Activated T-cell treated with anti-CD3 and anti-CD28 coated beads, Interleukin-2, amount 50 U/mL, for 4 hours (primary cell): ENCODE measurements around the gene CDKAL1. TPM values are rescaled to one million over a fixed set of nuclear protein-coding genes. Genes with fewer than 3 reads are reported as not detected.
"Not testable (repeated sequence)": the region's sequence is repeated elsewhere in the genome, so short reads cannot be mapped to it uniquely, and the experiment has no call there.

Source experiments
- ATAC-seq, 2 donors: fragments of 200-7000 bp; cut with Tn5 transposase; one replicate each; pipeline ENCODE4 v1.10.0; 2021
- DNase-seq: peaks from one replicate; pipeline ENCODE4 v3.0.0-alpha.2; 2020
- H3K27me3 Mint-ChIP-seq: one replicate; pipeline ENCODE4 v1.8.0; 2021; ENCODE audit warnings: low read depth, mixed read lengths
- H3K36me3 Mint-ChIP-seq: one replicate; pipeline ENCODE4 v1.8.0; 2022; ENCODE audit warnings: mixed read lengths; ENCODE audit not compliant: insufficient read depth
- H3K4me1 Mint-ChIP-seq: one replicate; pipeline ENCODE4 v1.8.0; 2021; ENCODE audit warnings: low read depth, mixed read lengths
- H3K4me3 Mint-ChIP-seq: one replicate; pipeline ENCODE4 v1.8.0; 2021; ENCODE audit warnings: mild to moderate bottlenecking, moderate library complexity, mixed read lengths
- H3K9me3 Mint-ChIP-seq: one replicate; pipeline ENCODE4 v1.8.0; 2021; ENCODE audit warnings: mixed read lengths
- total RNA-seq, 3 donors: library from RNA; stranded (reverse); gene quantifications; one replicate each; pipeline ENCODE4 v1.2.1, GENCODE V29; 2021

CDKAL1 gene
- total RNA-seq, 3 donors from 2014 or later, result 23.2 to 26.0 (median 23.6) TPM

GRCh38 chr6:21049148-21049547 lies 514.9 kb downstream of the CDKAL1 start:
- ATAC-seq (no peak), DNase-seq (no peak)
- no peaks in the 10 kb centered on the region for H3K4me1 Mint-ChIP-seq
- no peaks in the 10 kb centered on the region for H3K27me3 Mint-ChIP-seq
- no peaks in the 10 kb centered on the region for H3K9me3 Mint-ChIP-seq
- H3K36me3 Mint-ChIP-seq, result peaks cover 17% of the 10 kb centered on the region
- H3K4me3 Mint-ChIP-seq, result no peak overlapping the region

GRCh38 chr6:21049572-21049971 lies 515.3 kb downstream of the CDKAL1 start:
- ATAC-seq (no peak), DNase-seq (no peak)
- Mint-ChIP-seq H3K4me3 (no peak overlapping the region), H3K9me3 (no peaks in the 10 kb centered on the region), H3K36me3 (peaks cover 17% of the 10 kb centered on the region), H3K4me1 (no peaks in the 10 kb centered on the region), H3K27me3 (no peaks in the 10 kb centered on the region)

DNA sequence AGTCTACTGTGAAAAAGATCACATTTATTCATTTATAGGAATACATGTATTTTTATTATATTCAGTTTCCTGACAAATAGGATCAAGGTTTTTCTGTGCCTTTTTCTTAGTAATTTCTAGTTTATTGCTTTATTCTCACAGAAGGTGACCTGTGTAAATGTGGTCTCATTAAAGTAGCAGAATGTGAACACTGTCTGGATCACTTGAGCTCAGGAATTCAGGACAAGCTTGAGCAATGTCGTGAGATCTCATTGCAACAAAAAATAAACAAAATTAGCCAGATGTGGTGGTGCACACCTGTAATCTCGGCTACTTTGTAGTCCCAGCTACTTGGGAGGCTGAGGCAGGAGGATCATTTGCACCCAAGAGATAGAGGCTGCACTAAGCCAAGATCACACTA lies 516.7 kb downstream of the CDKAL1 start:
- no peaks in the 10 kb centered on the region for H3K27me3 Mint-ChIP-seq
- no peaks in the 10 kb centered on the region for H3K4me1 Mint-ChIP-seq
- no peak for ATAC-seq
- no peak overlapping the region for H3K4me3 Mint-ChIP-seq
- H3K36me3 Mint-ChIP-seq, result peaks cover 18% of the 10 kb centered on the region
- peaks cover under 1% of the 10 kb centered on the region for H3K9me3 Mint-ChIP-seq
- DNase-seq, result no peak

DNA sequence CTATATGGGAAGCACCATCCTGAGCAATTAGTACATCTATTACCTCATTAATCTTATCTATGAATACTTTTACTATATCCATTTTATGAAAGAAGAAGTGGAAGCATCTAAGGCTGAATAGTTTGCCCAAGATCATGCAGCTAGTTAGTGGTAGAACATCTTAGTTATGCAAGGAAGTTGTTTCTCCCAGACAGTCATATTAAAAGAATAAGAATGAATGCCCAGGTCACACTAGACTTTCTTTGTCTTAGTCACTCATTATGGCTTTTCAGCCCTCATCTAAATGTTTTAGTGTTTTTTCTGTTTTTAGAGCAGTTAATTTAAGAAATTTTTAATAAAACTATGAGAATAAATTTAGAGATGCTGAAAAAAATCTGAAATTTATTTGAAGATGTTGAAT lies 517.5 kb downstream of the CDKAL1 start:
- H3K9me3 Mint-ChIP-seq, result peaks cover 5% of the 10 kb centered on the region
- no peak overlapping the region for H3K4me3 Mint-ChIP-seq
- DNase-seq (no peak), ATAC-seq (no peak)
- H3K27me3 Mint-ChIP-seq, result no peaks in the 10 kb centered on the region
- H3K36me3 Mint-ChIP-seq, result peaks cover 23% of the 10 kb centered on the region
- H3K4me1 Mint-ChIP-seq, result no peaks in the 10 kb centered on the region

GRCh38 chr6:21053612-21054011 lies 519.4 kb downstream of the CDKAL1 start:
- Mint-ChIP-seq H3K36me3 (peaks cover 37% of the 10 kb centered on the region), H3K27me3 (no peaks in the 10 kb centered on the region), H3K4me1 (no peaks in the 10 kb centered on the region), H3K9me3 (peaks cover 23% of the 10 kb centered on the region), H3K4me3 (no peak overlapping the region)
- no peak for DNase-seq
- no peak for ATAC-seq

DNA sequence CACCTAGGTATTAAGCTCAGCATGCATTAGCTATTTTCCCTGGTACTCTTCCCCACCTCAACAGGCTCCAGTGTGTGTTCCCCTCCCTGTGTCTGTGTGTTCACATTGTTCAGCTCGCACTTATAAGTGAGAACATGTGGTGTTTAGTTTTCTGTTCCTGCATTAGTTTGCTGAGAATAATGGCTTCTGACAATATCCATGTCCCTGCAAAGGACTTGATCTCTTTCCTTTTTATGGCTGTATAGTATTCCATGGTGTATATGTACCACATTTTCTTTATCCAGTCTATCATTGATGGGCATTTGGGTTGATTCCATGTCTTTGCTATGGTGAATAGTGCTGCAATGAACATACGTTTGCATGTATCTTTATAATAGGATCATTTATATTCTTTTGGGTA lies 521.2 kb downstream of the CDKAL1 start:
- Mint-ChIP-seq H3K9me3 (peaks cover 31% of the 10 kb centered on the region), H3K36me3 (peaks cover 44% of the 10 kb centered on the region)
- DNase-seq, ATAC-seq, H3K4me1 Mint-ChIP-seq, H3K27me3 Mint-ChIP-seq, H3K4me3 Mint-ChIP-seq: not testable (repeated sequence)

GRCh38 chr6:21061892-21062291 lies 527.6 kb downstream of the CDKAL1 start:
- H3K36me3 Mint-ChIP-seq, result peaks cover 36% of the 10 kb centered on the region
- DNase-seq (no peak), ATAC-seq (no peak)
- H3K4me3 Mint-ChIP-seq, result no peak overlapping the region
- H3K9me3 Mint-ChIP-seq, result peaks cover 28% of the 10 kb centered on the region
- H3K27me3 Mint-ChIP-seq, result no peaks in the 10 kb centered on the region
- no peaks in the 10 kb centered on the region for H3K4me1 Mint-ChIP-seq

DNA sequence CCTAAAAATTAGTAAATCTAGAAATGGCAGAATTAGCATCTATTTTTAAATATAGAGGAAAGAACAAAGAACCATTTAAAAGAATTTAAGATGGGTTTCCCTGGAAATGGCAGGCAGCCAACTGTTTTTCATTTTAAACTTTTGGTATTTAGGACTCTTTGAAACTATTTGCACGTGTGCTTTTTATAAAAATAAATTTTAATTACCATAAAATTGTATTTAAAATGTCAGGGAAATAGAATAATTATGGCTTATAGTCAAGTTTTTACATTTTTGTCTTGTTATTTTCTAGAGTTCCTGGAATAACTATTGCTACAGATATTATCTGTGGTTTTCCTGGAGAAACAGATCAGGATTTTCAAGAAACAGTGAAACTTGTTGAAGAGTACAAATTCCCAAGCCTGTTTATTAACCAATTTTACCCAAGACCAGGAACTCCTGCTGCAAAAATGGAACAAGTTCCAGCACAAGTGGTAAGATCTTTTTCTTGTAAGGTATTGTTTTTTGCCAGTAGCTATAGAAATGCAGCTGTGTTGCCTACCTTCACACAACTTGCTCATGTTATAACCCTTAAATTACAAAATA lies 530.6 kb downstream of the CDKAL1 start:
- ATAC-seq (no peak), DNase-seq (no peak)
- peaks cover 13% of the 10 kb centered on the region for H3K9me3 Mint-ChIP-seq
- no peaks in the 10 kb centered on the region for H3K4me1 Mint-ChIP-seq
- H3K27me3 Mint-ChIP-seq, result no peaks in the 10 kb centered on the region
- no peak overlapping the region for H3K4me3 Mint-ChIP-seq
- H3K36me3 Mint-ChIP-seq, result peaks cover 35% of the 10 kb centered on the region

DNA sequence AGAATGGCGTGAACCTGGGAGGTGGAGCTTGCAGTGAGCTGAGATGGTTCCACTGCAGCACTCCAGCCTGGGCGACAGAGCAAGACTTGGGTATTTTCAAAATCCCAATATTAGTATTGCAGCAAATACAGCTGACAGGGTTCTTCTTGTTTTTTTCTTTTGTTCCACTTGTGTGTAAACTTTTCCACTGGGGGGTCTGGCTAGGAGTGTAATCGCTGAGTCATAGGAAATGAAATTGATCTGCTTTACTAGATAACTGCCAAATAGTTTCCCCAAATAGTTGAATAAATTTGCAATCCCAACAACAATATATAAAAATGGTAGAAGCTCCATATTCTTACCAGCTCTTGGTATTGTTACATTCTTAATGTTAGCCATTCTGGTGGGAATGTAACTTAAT lies 533.3 kb downstream of the CDKAL1 start:
- DNase-seq, result no peak
- Mint-ChIP-seq H3K4me1 (no peaks in the 10 kb centered on the region), H3K9me3 (peaks cover 24% of the 10 kb centered on the region), H3K27me3 (no peaks in the 10 kb centered on the region), H3K36me3 (peaks cover 54% of the 10 kb centered on the region), H3K4me3 (no peak overlapping the region)
- no peak for ATAC-seq

DNA sequence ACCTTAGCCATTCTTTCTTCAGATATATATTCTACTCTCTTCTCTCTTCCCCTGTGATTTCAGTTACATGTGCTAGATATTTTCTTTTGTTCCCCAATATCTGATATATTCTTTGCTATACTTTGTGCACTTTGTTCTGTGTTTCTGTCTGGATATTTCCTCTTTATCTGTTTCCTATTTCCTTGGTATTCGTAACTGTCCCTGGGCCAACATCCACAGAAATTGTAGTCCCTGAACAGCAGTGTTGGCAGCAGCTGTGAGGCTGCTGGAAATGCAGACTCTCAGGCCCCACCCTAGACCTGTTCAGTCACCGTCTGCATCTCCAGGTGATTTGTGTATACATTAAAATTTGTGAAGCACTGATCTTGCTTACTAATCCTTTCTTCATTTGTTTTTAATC lies 536.4 kb downstream of the CDKAL1 start:
- Mint-ChIP-seq H3K9me3 (peaks cover 34% of the 10 kb centered on the region), H3K4me1 (no peaks in the 10 kb centered on the region), H3K4me3 (no peak overlapping the region), H3K36me3 (peaks cover 61% of the 10 kb centered on the region), H3K27me3 (no peaks in the 10 kb centered on the region)
- DNase-seq, result no peak
- no peak for ATAC-seq

GRCh38 chr6:21071780-21072468 lies 537.7 kb downstream of the CDKAL1 start:
- no peaks in the 10 kb centered on the region for H3K4me1 Mint-ChIP-seq
- H3K27me3 Mint-ChIP-seq, result no peaks in the 10 kb centered on the region
- peaks cover 37% of the 10 kb centered on the region for H3K9me3 Mint-ChIP-seq
- ATAC-seq (no peak), DNase-seq (no peak)
- peaks cover 58% of the 10 kb centered on the region for H3K36me3 Mint-ChIP-seq
- H3K4me3 Mint-ChIP-seq, result no peak overlapping the region

- H3K4me3 Mint-ChIP-seq, result no peak overlapping the region
- H3K36me3 Mint-ChIP-seq, result peaks cover 46% of the 10 kb centered on the region
- H3K27me3 Mint-ChIP-seq, result no peaks in the 10 kb centered on the region
- ATAC-seq, result no peak
- H3K4me1 Mint-ChIP-seq, result no peaks in the 10 kb centered on the region
- H3K9me3 Mint-ChIP-seq, result peaks cover 35% of the 10 kb centered on the region
- DNase-seq, result no peak
Observed at GRCh38 chr6:21073318-21073839, 539.1 kb downstream of the CDKAL1 start.

DNA sequence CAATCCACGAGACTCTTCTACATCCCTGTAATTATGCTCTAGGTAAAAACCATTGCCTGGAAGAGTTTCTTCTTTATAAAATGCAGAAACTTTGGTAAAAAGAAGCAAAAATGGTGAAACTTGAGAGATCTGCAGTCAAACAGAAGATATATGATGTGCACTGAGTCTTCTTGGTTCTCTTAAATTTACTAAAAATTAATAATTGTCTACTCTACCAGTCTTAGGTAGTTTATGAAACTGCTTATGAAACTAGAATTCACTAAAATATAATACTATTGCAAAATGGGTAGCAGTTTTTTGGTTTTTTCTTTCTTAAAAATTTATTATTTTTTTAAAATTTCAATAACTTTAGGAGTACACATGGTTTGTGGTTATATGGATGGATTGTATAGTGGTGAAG lies 540.2 kb downstream of the CDKAL1 start:
- ATAC-seq (no peak), DNase-seq (no peak)
- peaks cover 45% of the 10 kb centered on the region for H3K36me3 Mint-ChIP-seq
- H3K4me3 Mint-ChIP-seq, result no peak overlapping the region
- no peaks in the 10 kb centered on the region for H3K4me1 Mint-ChIP-seq
- peaks cover 34% of the 10 kb centered on the region for H3K9me3 Mint-ChIP-seq
- no peaks in the 10 kb centered on the region for H3K27me3 Mint-ChIP-seq

- H3K36me3 Mint-ChIP-seq, result peaks cover 40% of the 10 kb centered on the region
- ATAC-seq, result no peak
- no peaks in the 10 kb centered on the region for H3K27me3 Mint-ChIP-seq
- no peaks in the 10 kb centered on the region for H3K4me1 Mint-ChIP-seq
- no peak overlapping the region for H3K4me3 Mint-ChIP-seq
- H3K9me3 Mint-ChIP-seq, result peaks cover 24% of the 10 kb centered on the region
- no peak for DNase-seq
Observed at GRCh38 chr6:21075986-21076385, 541.7 kb downstream of the CDKAL1 start.

- peaks cover 26% of the 10 kb centered on the region for H3K36me3 Mint-ChIP-seq
- no peak overlapping the region for H3K4me3 Mint-ChIP-seq
- DNase-seq (no peak), ATAC-seq (no peak)
- H3K27me3 Mint-ChIP-seq, result no peaks in the 10 kb centered on the region
- H3K4me1 Mint-ChIP-seq, result no peaks in the 10 kb centered on the region
- H3K9me3 Mint-ChIP-seq, result peaks cover 4% of the 10 kb centered on the region
Observed at GRCh38 chr6:21078497-21078896, 544.2 kb downstream of the CDKAL1 start.
